HG03095 (cell line): ENCODE results near the gene EPHA1.

ENCODE experiments used
- ATAC-seq: cut with Tn5 transposase; IDR thresholded peaks from one replicate; pipeline ENCODE4 v1.9.1; 2021; ENCODE audit warnings: moderate library complexity; ENCODE audit not compliant: unreplicated experiment

Gene EPHA1

GRCh38 chr7:143375298-143376034, 33.2 kb downstream of the EPHA1 start:
- ATAC-seq, result no peak

- ATAC-seq, result no peak
Measured at GRCh38 chr7:143374561-143374960, 34.1 kb downstream of the EPHA1 start.

- no peak for ATAC-seq
Measured at GRCh38 chr7:143373255-143373794, 35.3 kb downstream of the EPHA1 start.

GRCh38 chr7:143372070-143372469, 36.6 kb downstream of the EPHA1 start:
- ATAC-seq, result no peak

- ATAC-seq, result no peak
Measured at GRCh38 chr7:143369678-143370651, 38.7 kb downstream of the EPHA1 start.

GRCh38 chr7:143368387-143368786, 40.3 kb downstream of the EPHA1 start:
- ATAC-seq, result no peak

- ATAC-seq, result no peak
Measured at GRCh38 chr7:143367972-143368371, 40.7 kb downstream of the EPHA1 start.

GRCh38 chr7:143363016-143363937, 45.4 kb downstream of the EPHA1 start:
- no peak for ATAC-seq

GRCh38 chr7:143362131-143363015, 46.3 kb downstream of the EPHA1 start, which contains the start of gene FAM131B:
FAM131B (minus strand) TSS chr7:143362713; CDS start chr7:143362603, 110 bp downstream.
- no peak for ATAC-seq

- no peak for ATAC-seq
Measured at GRCh38 chr7:143361552-143362130, 47.0 kb downstream of the EPHA1 start.

- no peak for ATAC-seq
Measured at GRCh38 chr7:143360788-143361551, 47.7 kb downstream of the EPHA1 start.

- ATAC-seq, result no peak
Measured at GRCh38 chr7:143359771-143360353, 48.8 kb downstream of the EPHA1 start.

- ATAC-seq, result no peak
Measured at GRCh38 chr7:143358626-143359025, 50.0 kb downstream of the EPHA1 start.

GRCh38 chr7:143356414-143357050, 52.1 kb downstream of the EPHA1 start:
- ATAC-seq, result no peak

GRCh38 chr7:143355450-143356385, 52.9 kb downstream of the EPHA1 start:
- no peak for ATAC-seq

- ATAC-seq, result no peak
Measured at GRCh38 chr7:143354965-143355364, 53.7 kb downstream of the EPHA1 start.
